Measurements from ENCODE around the gene CIZ1. TPM values are rescaled to one million over a fixed set of nuclear protein-coding genes. Genes with fewer than 3 reads are reported as not detected.
A peak's percentile ranks its signal among the peaks of the same experiment; 100 is the strongest.

Gene CIZ1
- total RNA-seq, 2 donors from 2014 or later: 55.2 to 94.0 TPM

DNA sequence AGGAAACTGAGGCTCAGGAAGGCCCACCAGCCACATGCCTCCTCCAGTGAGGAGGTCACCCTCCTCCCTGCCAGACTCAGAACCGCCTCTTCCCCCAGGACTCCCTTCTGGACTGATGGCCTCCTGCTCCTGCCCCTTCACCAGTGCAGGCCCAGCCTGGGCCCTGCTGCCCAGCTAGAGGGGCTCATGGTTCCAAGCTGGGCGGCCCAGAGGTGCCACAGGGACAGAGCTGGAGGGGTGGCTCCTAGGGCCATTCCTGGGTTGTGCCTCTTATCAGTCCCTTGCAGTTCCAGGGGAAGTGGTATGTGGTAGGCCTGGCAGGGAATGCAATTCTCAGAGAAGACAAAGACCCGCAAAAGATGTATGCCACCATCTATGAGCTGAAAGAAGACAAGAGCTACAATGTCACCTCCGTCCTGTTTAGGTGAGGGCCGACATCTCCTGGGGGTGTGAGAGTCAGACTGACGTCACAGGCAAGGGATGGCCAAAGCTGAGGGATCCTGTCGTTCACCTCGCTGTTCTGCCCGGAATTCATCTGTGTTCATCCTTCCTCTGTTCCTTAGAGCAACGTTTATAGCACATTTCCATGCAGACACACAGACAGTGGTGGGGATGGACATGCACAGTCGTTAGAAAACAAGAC lies 41.3 kb downstream of the CIZ1 start:
- TF ChIP-seq POLR2A (IDR thresholded peaks at IDR 0.05) (no peak), POLR2AphosphoS5 (IDR thresholded peaks at IDR 0.05) (no peak), CTCF (IDR thresholded peaks at IDR 0.05) (no peak)
- Histone ChIP-seq H3K4me1 (replicated peaks) (peaks cover 5% of the 10 kb centered on the region), H3K27me3 (replicated peaks; ENCODE audit: insufficient read depth) (no peaks in the 10 kb centered on the region), H3K27ac (peak overlapping the region in 1 of 2 donors; percentile 63), H3K9me3 (no peaks in the 10 kb centered on the region), H3K4me3 (no peak overlapping the region), H3K36me3 (no peaks in the 10 kb centered on the region)
- WGBS: 60% methylated on average over 11 of the region's 11 CpGs
- no peak for DNase-seq (ENCODE audit: low spot score)
- intact Hi-C loops (cut with DNase I): no loop called here

- no peaks in the 10 kb centered on the region for H3K36me3 ChIP-seq
- peaks cover 5% of the 10 kb centered on the region for H3K4me1 ChIP-seq (replicated peaks)
- H3K9me3 ChIP-seq: no peaks in the 10 kb centered on the region
- TF ChIP-seq POLR2AphosphoS5 (IDR thresholded peaks at IDR 0.05): peak; percentile 78
- TF ChIP-seq CTCF (IDR thresholded peaks at IDR 0.05): no peak
- peak; percentile 44 for TF ChIP-seq POLR2A (IDR thresholded peaks at IDR 0.05)
- 58% methylated on average over 9 of the region's 9 CpGs for WGBS
- no peaks in the 10 kb centered on the region for H3K27me3 ChIP-seq (replicated peaks; ENCODE audit: insufficient read depth)
- intact Hi-C loops (cut with DNase I): no loop called here
- peak within 1 kb of the TSS; percentile 60 to 63 for H3K27ac ChIP-seq
- H3K4me3 ChIP-seq: no peak within 1 kb of the TSS
- DNase-seq (ENCODE audit: low spot score): peak; percentile 87
These were observed 42.2 kb downstream of the CIZ1 start, which contains the start of gene LCN2 for GRCh38 chr9:128149001-128149701. Gene LCN2, plus strand, starts transcription at chr9:128149453. Its CDS starts 73 bp downstream, at chr9:128149526.

GRCh38 chr9:128148509-128149000 lies 42.8 kb downstream of the CIZ1 start:
- H3K9me3 ChIP-seq: no peaks in the 10 kb centered on the region
- intact Hi-C loops (cut with DNase I): no loop called here
- no peak overlapping the region for H3K4me3 ChIP-seq
- TF ChIP-seq POLR2A (IDR thresholded peaks at IDR 0.05) (no peak), CTCF (IDR thresholded peaks at IDR 0.05) (no peak), POLR2AphosphoS5 (IDR thresholded peaks at IDR 0.05) (no peak)
- peaks cover 5% of the 10 kb centered on the region for H3K4me1 ChIP-seq (replicated peaks)
- peak overlapping the region; percentile 60 to 63 for H3K27ac ChIP-seq
- H3K27me3 ChIP-seq (replicated peaks; ENCODE audit: insufficient read depth): no peaks in the 10 kb centered on the region
- H3K36me3 ChIP-seq: no peaks in the 10 kb centered on the region
- 79% methylated on average over 5 of the region's 5 CpGs for WGBS
- no peak for DNase-seq (ENCODE audit: low spot score)

GRCh38 chr9:128146591-128147120 lies 44.7 kb downstream of the CIZ1 start:
- Histone ChIP-seq H3K27ac (no peak overlapping the region), H3K4me1 (replicated peaks) (peaks cover 5% of the 10 kb centered on the region), H3K4me3 (no peak overlapping the region), H3K27me3 (replicated peaks; ENCODE audit: insufficient read depth) (no peaks in the 10 kb centered on the region), H3K9me3 (no peaks in the 10 kb centered on the region), H3K36me3 (no peaks in the 10 kb centered on the region)
- TF ChIP-seq POLR2AphosphoS5 (IDR thresholded peaks at IDR 0.05): no peak
- TF ChIP-seq CTCF (IDR thresholded peaks at IDR 0.05): no peak
- TF ChIP-seq POLR2A (IDR thresholded peaks at IDR 0.05): no peak
- 92% methylated on average over 8 of the region's 8 CpGs for WGBS
- no peak for DNase-seq (ENCODE audit: low spot score)
- intact Hi-C loops (cut with DNase I): no loop called here
